Liver (tissue), 9 donors: Measurements from ENCODE around the gene TCEAL1. TPM values are rescaled to one million over a fixed set of nuclear protein-coding genes. Genes with fewer than 3 reads are reported as not detected.
A peak's percentile ranks its signal among the peaks of the same experiment; 100 is the strongest.

Experiments used
- DNase-seq: peaks from one replicate; pipeline ENCODE4 v3.0.0-alpha.2; 2017; ENCODE audit warnings: low spot score
- H3K27ac ChIP-seq, 2 donors: one replicate each; pipeline ENCODE4 v1.7.0; 2013; ENCODE audit warnings: inconsistent platforms in 2 of 2, low read length in 2 of 2, control low read depth in 1 of 2, low read depth in 1 of 2, mild to moderate bottlenecking in 1 of 2
- H3K27me3 ChIP-seq, 4 donors: one replicate each; pipeline versions ENCODE4 v1.6.1 to v1.7.0; 2013; ENCODE audit warnings: low read length in 3 of 4, inconsistent platforms in 1 of 4, mild to moderate bottlenecking in 1 of 4, moderate library complexity in 1 of 4; ENCODE audit not compliant: control insufficient read depth in 4 of 4, insufficient read depth in 4 of 4
- H3K36me3 ChIP-seq, 4 donors: one replicate each; pipeline versions ENCODE4 v1.6.1 to v1.7.0; 2013; ENCODE audit warnings: low read length in 3 of 4, mild to moderate bottlenecking in 3 of 4, low read depth in 1 of 4, moderate library complexity in 1 of 4; ENCODE audit not compliant: control insufficient read depth in 4 of 4, insufficient read depth in 3 of 4
- H3K4me1 ChIP-seq, 4 donors: one replicate each; pipeline versions ENCODE4 v1.6.1 to v1.7.0; 2013; ENCODE audit warnings: low read length in 3 of 4, mild to moderate bottlenecking in 3 of 4, moderate library complexity in 1 of 4; ENCODE audit not compliant: control insufficient read depth in 4 of 4, insufficient read depth in 4 of 4
- H3K4me3 ChIP-seq, 3 donors: one replicate each; pipeline versions ENCODE4 v1.6.1 to v1.7.0; 2013; ENCODE audit warnings: low read length in 3 of 3, control low read depth in 1 of 3, low read depth in 1 of 3, mild to moderate bottlenecking in 1 of 3
- H3K9ac ChIP-seq, 2 donors: one replicate each; pipeline ENCODE4 v1.7.0; 2013; ENCODE audit warnings: low read length in 2 of 2, mild to moderate bottlenecking in 2 of 2, moderate library complexity in 2 of 2, control low read depth in 1 of 2, low read depth in 1 of 2
- H3K9me3 ChIP-seq, 4 donors: one replicate each; pipeline versions ENCODE4 v1.6.1 to v1.7.0; 2013; ENCODE audit warnings: low read length in 3 of 4; ENCODE audit not compliant: control insufficient read depth in 4 of 4
- ATF3 ChIP-seq: IDR thresholded peaks from 2 replicates; pipeline ENCODE4 v1.6.1; 2016; ENCODE audit warnings: antibody characterized with exemption
- CTCF ChIP-seq: fragments of 150-350 bp; IDR thresholded peaks from 2 replicates; pipeline ENCODE4 v1.5.1; 2017; ENCODE audit warnings: improper control_type of control experiment, low read depth, low read length; ENCODE audit not compliant: missing input control
- EGR1 ChIP-seq, 2 donors: IDR thresholded peaks; 2 replicates each; pipeline ENCODE4 v1.6.1; 2016 to 2018; ENCODE audit warnings: antibody characterized with exemption in 2 of 2, low read depth in 2 of 2
- FOXA1 ChIP-seq: IDR thresholded peaks from 2 replicates; pipeline ENCODE4 v1.6.1; 2016; ENCODE audit warnings: antibody characterized with exemption
- FOXA2 ChIP-seq: IDR thresholded peaks from 2 replicates; pipeline ENCODE4 v1.6.1; 2016; ENCODE audit warnings: antibody characterized with exemption
- GABPA ChIP-seq, 2 donors: IDR thresholded peaks in 1 of 2; conservative IDR thresholded peaks in 1 of 2; 2 replicates each; pipeline ENCODE4 v1.6.1; 2016; ENCODE audit warnings: antibody characterized with exemption in 2 of 2, mild to moderate bottlenecking in 1 of 2, moderate library complexity in 1 of 2
- HNF4A ChIP-seq, 2 donors: conservative IDR thresholded peaks; 2 replicates each; pipeline ENCODE4 v1.6.1; 2016; ENCODE audit warnings: antibody characterized with exemption in 2 of 2, mild to moderate bottlenecking in 2 of 2
- HNF4G ChIP-seq: IDR thresholded peaks from 2 replicates; pipeline ENCODE4 v1.6.1; 2016; ENCODE audit warnings: antibody characterized with exemption
- JUND ChIP-seq, 2 donors: IDR thresholded peaks; 2 replicates each; pipeline ENCODE4 v1.6.1; 2016; ENCODE audit warnings: antibody characterized with exemption in 2 of 2
- MAX ChIP-seq: IDR thresholded peaks from 2 replicates; pipeline ENCODE4 v1.6.1; 2016; ENCODE audit warnings: antibody characterized with exemption
- NR2F2 ChIP-seq: IDR thresholded peaks from 2 replicates; pipeline ENCODE4 v1.6.1; 2016; ENCODE audit warnings: antibody characterized with exemption
- RAD21 ChIP-seq, 2 donors: IDR thresholded peaks; 2 replicates each; pipeline ENCODE4 v1.6.1; 2016; ENCODE audit warnings: antibody characterized with exemption in 2 of 2, mild to moderate bottlenecking in 2 of 2
- REST ChIP-seq: IDR thresholded peaks from 2 replicates; pipeline ENCODE4 v1.6.1; 2016; ENCODE audit warnings: antibody characterized with exemption, mild to moderate bottlenecking
- RXRA ChIP-seq, 2 donors: IDR thresholded peaks; 2 replicates each; pipeline ENCODE4 v1.6.1; 2017 to 2018; ENCODE audit warnings: antibody characterized with exemption in 2 of 2, mild to moderate bottlenecking in 1 of 2
- SP1 ChIP-seq: IDR thresholded peaks from 2 replicates; pipeline ENCODE4 v1.6.1; 2018; ENCODE audit warnings: antibody characterized with exemption, mild to moderate bottlenecking
- TAF1 ChIP-seq: conservative IDR thresholded peaks from 2 replicates; pipeline ENCODE4 v1.6.1; 2016; ENCODE audit warnings: antibody characterized with exemption, mild to moderate bottlenecking
- YY1 ChIP-seq: IDR thresholded peaks from 2 replicates; pipeline ENCODE4 v1.6.1; 2016; ENCODE audit warnings: antibody characterized with exemption, mild to moderate bottlenecking
- ZBTB33 ChIP-seq: IDR thresholded peaks from 2 replicates; pipeline ENCODE4 v1.6.1; 2016; ENCODE audit warnings: antibody characterized with exemption
- WGBS: extraction: QIAGEN DNeasy Blood & Tissue Kit; methylation state at CpG from one replicate; pipeline ENCODE4 v1.1.7; 2013; 5-methylcytosine and 5-hydroxymethylcytosine counted together
- polyA plus RNA-seq, 2 donors: library from polyadenylated mRNA; stranded (reverse) in 1 of 2; unstranded in 1 of 2; fragments of 200-250 nt in 1 of 2; fragments of >200 nt in 1 of 2; fragmentation: Nextera tagmentation in 1 of 2; extraction: Ambion mirVana in 1 of 2; gene quantifications; one replicate each; pipeline versions ENCODE4 v1.2.1 to v1.2.3, GENCODE V29; 2013 to 2015
- total RNA-seq, 2 donors: library from RNA; depleted of rRNA; stranded (reverse); fragments of >200 nt; gene quantifications; one replicate each; pipeline ENCODE4 v1.2.3, GENCODE V29; 2014
- donor health status: healthy.
- donor health status: healthy.
- donor health status: healthy.
- donor health status: healthy.
- donor health status: healthy.

Gene TCEAL1
- total and polyA plus RNA-seq, 4 donors = 5.0 to 15.8 (median 9.4) TPM

- Histone ChIP-seq H3K4me3 (peak overlapping the region; percentile 62 to 83 (median 62)), H3K4me1 (no peaks in the 10 kb centered on the region), H3K27me3 (no peaks in the 10 kb centered on the region), H3K36me3 (peaks cover 0 to 2% (median 0%) of the 10 kb centered on the region in 4 donors), H3K9ac (no peak overlapping the region), H3K27ac (peak overlapping the region; percentile 50 to 83), H3K9me3 (no peaks in the 10 kb centered on the region)
- 22% methylated on average over 5 of the region's 5 CpGs for WGBS
- TF ChIP-seq GABPA (IDR thresholded peaks at IDR 0.05 in 1 of 2, conservative IDR thresholded peaks at IDR 0.05 in 1 of 2) = no peak
- TF ChIP-seq FOXA2 = no peak
- TF ChIP-seq CTCF = no peak
- TF ChIP-seq EGR1 (IDR thresholded peaks at IDR 0.05; ENCODE audit: low read depth in 2 of 2) = no peak
- no peak for TF ChIP-seq JUND (IDR thresholded peaks at IDR 0.05)
- TF ChIP-seq ATF3 = no peak
- TF ChIP-seq NR2F2 = no peak
- DNase-seq = no peak
Measured at GRCh38 chrX:103586314-103586646, 42.5 kb upstream of the TCEAL1 start.

- peak overlapping the region in 1 of 2 donors; percentile 83 for H3K27ac ChIP-seq
Measured at GRCh38 chrX:103586659-103587058, 42.1 kb upstream of the TCEAL1 start.

More at GRCh38 chrX:103586659-103587058, 42.1 kb upstream of the TCEAL1 start:
- no peaks in the 10 kb centered on the region for H3K4me1 ChIP-seq
- 71% methylated on average over 4 of the region's 4 CpGs for WGBS
- no peak for TF ChIP-seq MAX
- no peak for TF ChIP-seq ZBTB33
- TF ChIP-seq HNF4A (conservative IDR thresholded peaks at IDR 0.05) = no peak
- no peak for TF ChIP-seq RXRA (IDR thresholded peaks at IDR 0.05)
- TF ChIP-seq GABPA (IDR thresholded peaks at IDR 0.05 in 1 of 2, conservative IDR thresholded peaks at IDR 0.05 in 1 of 2) = no peak
- TF ChIP-seq FOXA2 = no peak
- no peak for TF ChIP-seq RAD21 (IDR thresholded peaks at IDR 0.05)
- TF ChIP-seq NR2F2 = no peak
- no peak for TF ChIP-seq JUND (IDR thresholded peaks at IDR 0.05)
- TF ChIP-seq HNF4G = no peak
- TF ChIP-seq REST = no peak
- no peak for TF ChIP-seq ATF3
- TF ChIP-seq TAF1 = no peak
- TF ChIP-seq CTCF = no peak
- TF ChIP-seq EGR1 (IDR thresholded peaks at IDR 0.05; ENCODE audit: low read depth in 2 of 2) = no peak
- no peak for TF ChIP-seq YY1
- TF ChIP-seq SP1 = no peak
- TF ChIP-seq FOXA1 = no peak
- no peaks in the 10 kb centered on the region for H3K9me3 ChIP-seq
- peak overlapping the region in 2 of 3 donors; percentile 62 for H3K4me3 ChIP-seq
- peaks cover 0 to 2% (median 0%) of the 10 kb centered on the region in 4 donors for H3K36me3 ChIP-seq
- no peak for DNase-seq
- H3K9ac ChIP-seq = no peak overlapping the region
- H3K27me3 ChIP-seq = no peaks in the 10 kb centered on the region
